Activated T-cell treated with anti-CD3 and anti-CD28 coated beads, Interleukin-2, amount 50 U/mL, for 72 hours (primary cell): ENCODE results near the gene CCDC51. TPM values are rescaled to one million over a fixed set of nuclear protein-coding genes. Genes with fewer than 3 reads are reported as not detected.

Source experiments
- ATAC-seq, 2 donors: fragments of 150-1000 bp; cut with Tn5 transposase; replicated peaks in 1 of 2; 2 replicates each; pipeline ENCODE4 v1.10.0; 2021; ENCODE audit warnings: moderate library complexity in 2 of 2, mild to moderate bottlenecking in 1 of 2
- DNase-seq, 2 donors: peaks; one replicate each; pipeline ENCODE4 v3.0.0; 2021 to 2022; ENCODE audit warnings: mixed read lengths in 1 of 2
- H3K27ac Mint-ChIP-seq: one replicate; pipeline ENCODE4 v1.8.0; 2022; ENCODE audit warnings: mild to moderate bottlenecking, moderate library complexity, mixed read lengths
- H3K27me3 Mint-ChIP-seq: one replicate; pipeline ENCODE4 v1.8.0; 2022; ENCODE audit warnings: low read depth, mixed read lengths
- H3K36me3 Mint-ChIP-seq, 2 donors: one replicate each; pipeline ENCODE4 v1.8.0; 2022; ENCODE audit warnings: mixed read lengths in 2 of 2, mild to moderate bottlenecking in 1 of 2; ENCODE audit not compliant: insufficient read depth in 2 of 2
- H3K4me1 Mint-ChIP-seq: one replicate; pipeline ENCODE4 v1.8.0; 2022; ENCODE audit warnings: low read depth, mixed read lengths
- H3K4me3 Mint-ChIP-seq, 2 donors: one replicate each; pipeline ENCODE4 v1.8.0; 2022; ENCODE audit warnings: mild to moderate bottlenecking in 2 of 2, mixed read lengths in 2 of 2, moderate library complexity in 2 of 2
- H3K9me3 Mint-ChIP-seq, 2 donors: one replicate each; pipeline ENCODE4 v1.8.0; 2022; ENCODE audit warnings: mixed read lengths in 2 of 2
- total RNA-seq, 2 donors: library from RNA; stranded (reverse); gene quantifications; one replicate each; pipeline ENCODE4 v1.2.3, GENCODE V29; 2022

The CCDC51 gene
- total RNA-seq, 2 donors from 2014 or later: 13.5 to 16.7 TPM

DNA sequence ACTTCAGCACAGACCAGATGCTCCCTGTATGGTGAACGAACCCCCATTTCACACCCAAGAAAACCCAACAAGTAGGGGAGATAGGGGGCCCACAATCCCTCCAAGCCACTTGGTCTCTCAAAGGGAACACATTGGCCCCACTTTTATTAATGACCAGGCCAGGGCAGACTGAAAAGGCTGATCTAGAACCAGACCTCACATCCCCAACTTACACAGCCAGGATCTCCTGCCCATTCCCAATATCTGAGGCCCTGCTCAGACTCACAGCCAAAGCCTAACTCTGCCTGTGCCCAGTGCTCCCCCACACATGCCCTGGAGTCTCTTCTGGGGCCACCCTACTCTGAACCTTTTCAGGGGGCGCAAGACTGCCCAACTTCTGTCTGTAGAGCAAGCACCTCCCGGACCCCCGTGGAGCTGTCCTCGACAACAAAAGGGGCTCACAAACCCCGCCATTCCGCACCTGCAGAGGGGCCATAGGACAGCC, 11.8 kb downstream of the CCDC51 start:
- Mint-ChIP-seq H3K27ac (no peak overlapping the region), H3K9me3 (no peaks in the 10 kb centered on the region), H3K27me3 (peaks cover 19% of the 10 kb centered on the region), H3K36me3 (peaks cover 0 to 2% of the 10 kb centered on the region in 2 donors), H3K4me3 (peak overlapping the region; percentile 15 to 46), H3K4me1 (no peaks in the 10 kb centered on the region)
- DNase-seq: no peak
- ATAC-seq: no peak

DNA sequence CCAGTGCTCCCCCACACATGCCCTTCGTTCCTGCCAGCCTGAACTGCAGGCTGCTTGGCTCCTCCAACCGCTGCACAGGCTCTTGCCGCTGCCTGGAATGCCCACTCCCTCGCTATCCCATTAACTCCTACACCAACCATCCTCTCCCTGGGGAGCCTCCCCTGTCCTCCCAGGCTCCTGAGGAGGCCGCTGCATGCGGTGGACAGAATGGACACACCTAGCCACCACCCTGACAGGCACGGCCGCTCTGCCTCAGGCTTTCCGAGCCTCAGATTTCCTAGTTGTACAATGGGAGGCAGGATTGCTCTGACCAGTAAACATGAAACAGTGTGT, 12.3 kb downstream of the CCDC51 start:
- Mint-ChIP-seq H3K27me3 (peaks cover 19% of the 10 kb centered on the region), H3K36me3 (peaks cover 0 to 2% of the 10 kb centered on the region in 2 donors), H3K9me3 (no peaks in the 10 kb centered on the region), H3K27ac (no peak overlapping the region), H3K4me3 (no peak overlapping the region), H3K4me1 (no peaks in the 10 kb centered on the region)
- ATAC-seq (no peak), DNase-seq (no peak)

DNA sequence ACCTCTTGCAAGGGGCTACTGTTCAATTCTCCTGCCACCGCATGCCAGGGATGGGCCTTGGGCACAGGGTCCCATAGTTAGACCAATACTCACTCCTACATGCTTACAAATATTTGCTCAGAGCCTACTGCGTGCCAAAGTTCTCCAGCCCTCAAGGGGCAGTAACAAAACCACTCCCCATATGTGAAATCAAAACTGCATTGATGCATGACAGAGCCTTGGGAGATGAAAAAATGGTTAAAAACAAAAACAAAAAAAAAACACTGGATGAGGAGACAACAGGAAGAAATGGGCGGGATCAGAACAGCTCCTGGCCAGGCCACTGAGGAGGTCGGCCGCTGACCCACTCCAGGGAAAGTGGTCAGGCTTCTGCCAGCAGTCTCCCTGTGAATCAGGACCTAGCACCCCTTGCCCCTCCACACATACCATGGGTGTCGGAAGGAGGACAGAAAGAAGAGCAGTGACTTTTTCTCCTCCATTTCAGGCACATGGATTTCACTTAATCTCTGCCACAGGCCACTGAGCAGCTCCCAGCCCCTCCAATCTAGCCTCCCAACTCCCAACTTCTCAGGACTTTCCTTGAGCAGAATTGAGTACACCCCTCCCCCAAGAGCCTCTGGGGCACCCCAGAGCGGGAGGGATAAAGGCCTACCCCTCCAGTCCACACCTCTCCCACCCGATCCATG, 12.8 kb downstream of the CCDC51 start:
- Mint-ChIP-seq H3K27me3 (peaks cover 19% of the 10 kb centered on the region), H3K36me3 (peaks cover 0 to 2% of the 10 kb centered on the region in 2 donors), H3K4me3 (no peak overlapping the region), H3K27ac (no peak overlapping the region), H3K9me3 (no peaks in the 10 kb centered on the region), H3K4me1 (no peaks in the 10 kb centered on the region)
- ATAC-seq (no peak), DNase-seq (no peak)

GRCh38 chr3:48426401-48426909, 13.5 kb downstream of the CCDC51 start:
- no peaks in the 10 kb centered on the region for H3K9me3 Mint-ChIP-seq
- H3K36me3 Mint-ChIP-seq: no peaks in the 10 kb centered on the region

DNA sequence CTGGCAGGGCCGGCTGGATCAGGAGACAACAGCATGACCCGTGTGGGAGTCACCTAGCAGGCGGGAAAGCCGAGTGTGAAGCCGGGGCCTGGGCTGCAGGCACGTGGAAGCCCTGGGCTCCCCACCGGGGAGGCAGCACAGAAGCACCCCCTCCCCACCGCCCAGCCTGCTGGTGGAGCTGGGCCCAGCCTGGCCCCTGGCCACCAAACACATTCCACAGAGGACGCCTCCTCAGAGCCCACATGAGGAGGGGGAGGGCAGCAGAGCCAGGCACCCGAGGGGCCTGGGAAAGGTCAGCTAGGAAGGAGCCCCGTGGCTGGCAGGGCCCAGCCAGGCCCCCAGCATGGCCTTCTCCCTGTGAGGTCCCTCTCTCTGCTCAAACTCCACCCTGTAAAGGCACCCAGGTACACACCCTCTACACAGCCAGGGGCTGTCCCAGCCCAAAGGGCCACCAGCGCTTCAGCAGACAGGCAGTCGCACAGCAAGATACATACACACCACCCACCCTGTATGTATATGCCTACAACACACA, 14.6 kb downstream of the CCDC51 start:
- no peak overlapping the region for H3K4me3 Mint-ChIP-seq

More at GRCh38 chr3:48426401-48426909, 13.5 kb downstream of the CCDC51 start:
- Mint-ChIP-seq H3K27ac (no peak overlapping the region), H3K27me3 (peaks cover 19% of the 10 kb centered on the region), H3K4me1 (no peaks in the 10 kb centered on the region), H3K4me3 (no peak overlapping the region)
- DNase-seq: no peak
- ATAC-seq: no peak

GRCh38 chr3:48423883-48424695, 15.8 kb downstream of the CCDC51 start:
- peaks cover 19% of the 10 kb centered on the region for H3K27me3 Mint-ChIP-seq
- no peak overlapping the region for H3K4me3 Mint-ChIP-seq
- no peak overlapping the region for H3K27ac Mint-ChIP-seq
- no peaks in the 10 kb centered on the region for H3K9me3 Mint-ChIP-seq
- DNase-seq (no peak), ATAC-seq (no peak)
- H3K36me3 Mint-ChIP-seq: no peaks in the 10 kb centered on the region
- no peaks in the 10 kb centered on the region for H3K4me1 Mint-ChIP-seq

More for the DNA sequence above, 14.6 kb downstream of the CCDC51 start:
- DNase-seq: no peak
- Mint-ChIP-seq H3K36me3 (no peaks in the 10 kb centered on the region), H3K9me3 (no peaks in the 10 kb centered on the region), H3K27me3 (peaks cover 19% of the 10 kb centered on the region), H3K4me1 (no peaks in the 10 kb centered on the region), H3K27ac (no peak overlapping the region)
- ATAC-seq: no peak

DNA sequence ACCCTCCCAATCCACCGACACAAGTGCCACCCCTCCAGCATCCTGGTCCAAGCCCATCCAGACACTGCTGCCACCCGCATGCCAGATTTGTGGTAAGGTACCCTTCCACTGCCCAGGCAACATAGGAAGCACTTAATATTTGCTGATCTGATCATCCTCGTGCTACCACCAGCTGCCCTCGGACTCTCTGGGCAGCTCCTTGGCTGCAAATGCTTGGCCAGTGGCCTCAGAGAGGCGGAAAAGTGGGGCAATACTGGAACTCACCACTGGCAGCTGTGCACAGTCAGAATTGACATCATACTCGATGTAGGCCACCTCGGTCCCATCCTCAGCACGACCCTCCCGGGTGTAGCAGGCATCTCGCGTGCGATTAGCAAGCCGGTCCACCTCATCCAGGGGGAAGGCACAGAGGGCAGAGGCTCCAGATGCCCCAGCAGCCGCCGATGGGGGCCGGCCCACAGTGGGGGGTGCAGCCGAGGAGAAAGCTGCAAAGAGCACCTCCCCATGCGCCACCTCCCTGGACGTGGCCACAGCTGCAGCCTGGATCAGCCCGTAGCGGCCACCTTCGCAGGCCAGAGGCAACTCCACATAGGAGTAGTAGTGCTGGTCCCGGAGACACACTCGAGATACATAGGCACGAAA, 16.6 kb downstream of the CCDC51 start:
- no peaks in the 10 kb centered on the region for H3K9me3 Mint-ChIP-seq
- no peaks in the 10 kb centered on the region for H3K36me3 Mint-ChIP-seq
- ATAC-seq: no peak
- no peak for DNase-seq
- H3K27ac Mint-ChIP-seq: no peak overlapping the region
- H3K4me1 Mint-ChIP-seq: no peaks in the 10 kb centered on the region
- H3K27me3 Mint-ChIP-seq: peaks cover 17% of the 10 kb centered on the region
- no peak overlapping the region for H3K4me3 Mint-ChIP-seq

DNA sequence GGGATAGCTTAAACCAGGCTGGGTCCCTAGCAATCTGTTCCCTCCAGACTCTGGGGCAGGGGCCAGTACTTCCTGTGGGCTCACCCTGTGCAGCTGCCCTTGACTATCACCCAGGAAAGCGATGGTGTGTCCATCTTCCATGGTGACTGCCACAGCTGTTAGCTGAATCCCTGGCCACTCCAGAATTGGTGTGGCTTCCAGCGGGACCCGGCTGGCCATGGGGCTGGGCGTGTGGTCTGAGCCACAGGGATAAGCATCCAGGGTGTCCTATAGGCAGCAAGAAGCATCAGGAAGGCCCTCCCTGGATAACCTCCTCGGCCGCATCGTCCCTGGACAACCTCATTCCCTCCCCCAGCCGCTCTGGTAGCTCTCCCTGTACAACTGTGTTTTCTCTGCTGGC, 17.2 kb downstream of the CCDC51 start:
- H3K4me3 Mint-ChIP-seq: no peak overlapping the region
- H3K36me3 Mint-ChIP-seq: no peaks in the 10 kb centered on the region
- no peak overlapping the region for H3K27ac Mint-ChIP-seq

GRCh38 chr3:48422272-48422671, 17.6 kb downstream of the CCDC51 start:
- ATAC-seq (no peak), DNase-seq (no peak)
- no peaks in the 10 kb centered on the region for H3K9me3 Mint-ChIP-seq
- H3K4me1 Mint-ChIP-seq: no peaks in the 10 kb centered on the region
- no peak overlapping the region for H3K4me3 Mint-ChIP-seq
- no peak overlapping the region for H3K27ac Mint-ChIP-seq
- H3K36me3 Mint-ChIP-seq: no peaks in the 10 kb centered on the region
- peaks cover 6% of the 10 kb centered on the region for H3K27me3 Mint-ChIP-seq

More for the DNA sequence above, 17.2 kb downstream of the CCDC51 start:
- no peaks in the 10 kb centered on the region for H3K4me1 Mint-ChIP-seq
- DNase-seq (no peak), ATAC-seq (no peak)
- H3K9me3 Mint-ChIP-seq: no peaks in the 10 kb centered on the region
- peaks cover 10% of the 10 kb centered on the region for H3K27me3 Mint-ChIP-seq

DNA sequence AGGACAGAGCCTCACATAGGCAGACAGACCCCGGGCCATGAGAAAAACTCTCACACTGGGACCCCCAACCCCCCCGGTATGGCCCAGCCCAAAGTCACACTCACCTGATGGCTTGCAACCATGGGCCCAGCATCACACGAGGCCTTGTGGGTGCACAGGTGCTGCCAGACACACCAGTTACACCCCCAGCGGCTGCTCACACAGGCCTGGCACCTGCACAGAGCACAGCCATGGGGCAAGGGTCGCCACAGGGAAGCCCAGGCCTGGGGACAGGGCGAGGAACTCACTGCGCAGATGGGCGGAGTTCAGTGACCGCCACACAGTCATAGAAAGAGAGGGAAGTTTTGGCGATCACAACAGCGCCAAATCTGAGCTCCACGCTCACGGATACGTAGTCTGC, 19.4 kb downstream of the CCDC51 start:
- Mint-ChIP-seq H3K9me3 (no peaks in the 10 kb centered on the region), H3K36me3 (no peaks in the 10 kb centered on the region), H3K4me1 (no peaks in the 10 kb centered on the region), H3K27ac (no peak overlapping the region), H3K27me3 (no peaks in the 10 kb centered on the region), H3K4me3 (no peak overlapping the region)
- DNase-seq (no peak), ATAC-seq (no peak)

- H3K4me3 Mint-ChIP-seq: no peak overlapping the region
Measured at GRCh38 chr3:48419597-48419996, 20.3 kb downstream of the CCDC51 start.

GRCh38 chr3:48419149-48419548, 20.8 kb downstream of the CCDC51 start:
- H3K36me3 Mint-ChIP-seq: no peaks in the 10 kb centered on the region
- DNase-seq (no peak), ATAC-seq (no peak)
- no peaks in the 10 kb centered on the region for H3K9me3 Mint-ChIP-seq
- no peak overlapping the region for H3K4me3 Mint-ChIP-seq
- no peaks in the 10 kb centered on the region for H3K27me3 Mint-ChIP-seq
- H3K4me1 Mint-ChIP-seq: no peaks in the 10 kb centered on the region
- no peak overlapping the region for H3K27ac Mint-ChIP-seq

More at GRCh38 chr3:48419597-48419996, 20.3 kb downstream of the CCDC51 start:
- no peak overlapping the region for H3K27ac Mint-ChIP-seq
- no peaks in the 10 kb centered on the region for H3K9me3 Mint-ChIP-seq
- no peaks in the 10 kb centered on the region for H3K27me3 Mint-ChIP-seq
- no peaks in the 10 kb centered on the region for H3K36me3 Mint-ChIP-seq
- ATAC-seq: no peak
- H3K4me1 Mint-ChIP-seq: no peaks in the 10 kb centered on the region
- DNase-seq: no peak

DNA sequence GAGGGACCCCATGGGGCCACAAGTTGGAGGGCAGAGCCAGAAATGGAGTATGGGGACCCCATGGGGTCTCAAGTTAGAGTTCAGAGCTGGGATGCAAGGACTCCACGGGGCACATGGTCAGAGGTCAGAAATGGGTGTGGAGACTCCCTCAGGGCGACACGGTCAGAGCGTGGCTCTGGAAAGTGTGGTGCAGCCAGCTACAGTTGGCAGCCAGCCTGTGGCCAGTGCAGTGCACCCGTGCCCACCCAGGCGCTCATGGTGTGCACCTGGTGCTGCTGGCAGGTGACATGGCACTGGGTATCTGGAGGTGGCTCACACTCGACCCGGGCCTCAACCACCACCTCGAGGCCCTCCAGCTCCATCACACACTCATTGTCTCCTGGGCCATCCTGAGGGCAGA, 21.3 kb downstream of the CCDC51 start:
- no peaks in the 10 kb centered on the region for H3K4me1 Mint-ChIP-seq
- H3K36me3 Mint-ChIP-seq: no peaks in the 10 kb centered on the region
- DNase-seq (no peak), ATAC-seq (no peak)
- no peaks in the 10 kb centered on the region for H3K27me3 Mint-ChIP-seq
- H3K27ac Mint-ChIP-seq: no peak overlapping the region
- no peak overlapping the region for H3K4me3 Mint-ChIP-seq
- H3K9me3 Mint-ChIP-seq: no peaks in the 10 kb centered on the region
